Stomach smooth muscle (tissue), 2 donors: Measurements from ENCODE around the gene STK25.
A peak's percentile ranks its signal among the peaks of the same experiment; 100 is the strongest.

Experiments
- H3K27ac ChIP-seq: one replicate; pipeline ENCODE4 v1.7.0; 2013; ENCODE audit warnings: mild to moderate bottlenecking, low read length, inconsistent platforms
- H3K27me3 ChIP-seq, 2 donors: one replicate each; pipeline ENCODE4 v1.7.0; 2013; ENCODE audit warnings: low read length in 2 of 2; ENCODE audit not compliant: insufficient read depth in 2 of 2, control insufficient read depth in 1 of 2
- H3K36me3 ChIP-seq, 2 donors: one replicate each; pipeline ENCODE4 v1.7.0; 2013; ENCODE audit warnings: low read length in 2 of 2; ENCODE audit not compliant: control insufficient read depth in 2 of 2, insufficient read depth in 2 of 2
- H3K4me1 ChIP-seq: one replicate; pipeline ENCODE4 v1.7.0; 2013; ENCODE audit warnings: low read length; ENCODE audit not compliant: control insufficient read depth, insufficient read depth
- H3K4me3 ChIP-seq, 2 donors: one replicate each; pipeline ENCODE4 v1.7.0; 2013; ENCODE audit warnings: low read length in 2 of 2
- H3K9ac ChIP-seq, 2 donors: one replicate each; pipeline ENCODE4 v1.7.0; 2013; ENCODE audit warnings: low read length in 2 of 2, mild to moderate bottlenecking in 1 of 2
- H3K9me3 ChIP-seq, 2 donors: one replicate each; pipeline ENCODE4 v1.7.0; 2013; ENCODE audit warnings: low read length in 2 of 2; ENCODE audit not compliant: control insufficient read depth in 2 of 2
- donor health status: healthy.
- donor health status: Pancreatic carcinoma.

Gene STK25

GRCh38 chr2:241508240-241509154, at the start of gene STK25:
Gene STK25 (minus strand): TSS chr2:241508584. CDS start chr2:241508035, 549 bp downstream.
- peak within 1 kb of the TSS; percentile 77 to 92 for H3K9ac ChIP-seq
- no peaks in the 10 kb centered on the region for H3K27me3 ChIP-seq
- peaks cover 0 to 10% of the 10 kb centered on the region in 2 donors for H3K36me3 ChIP-seq
- peak within 1 kb of the TSS; percentile 81 to 86 for H3K4me3 ChIP-seq
- H3K4me1 ChIP-seq = peaks cover 34% of the 10 kb centered on the region
- peak within 1 kb of the TSS; percentile 74 for H3K27ac ChIP-seq
- H3K9me3 ChIP-seq = no peaks in the 10 kb centered on the region

- Histone ChIP-seq H3K27me3 (no peaks in the 10 kb centered on the region), H3K27ac (no peak overlapping the region), H3K9ac (no peak overlapping the region), H3K9me3 (peaks cover 0 to 3% of the 10 kb centered on the region in 2 donors), H3K4me3 (no peak overlapping the region), H3K4me1 (peaks cover 23% of the 10 kb centered on the region), H3K36me3 (no peaks in the 10 kb centered on the region)
These were observed 48.4 kb upstream of the STK25 start for GRCh38 chr2:241556746-241557145.

- Histone ChIP-seq H3K4me3 (no peak overlapping the region), H3K9me3 (peaks cover 0 to 3% of the 10 kb centered on the region in 2 donors), H3K4me1 (peaks cover 24% of the 10 kb centered on the region), H3K36me3 (no peaks in the 10 kb centered on the region), H3K27me3 (no peaks in the 10 kb centered on the region), H3K9ac (no peak overlapping the region), H3K27ac (no peak overlapping the region)
These were observed 47.3 kb upstream of the STK25 start for GRCh38 chr2:241555711-241556110.

- Histone ChIP-seq H3K9me3 (peaks cover 0 to 3% of the 10 kb centered on the region in 2 donors), H3K27ac (no peak overlapping the region), H3K27me3 (no peaks in the 10 kb centered on the region), H3K4me1 (peaks cover 20% of the 10 kb centered on the region), H3K4me3 (no peak overlapping the region), H3K36me3 (no peaks in the 10 kb centered on the region), H3K9ac (no peak overlapping the region)
These were observed 46.4 kb upstream of the STK25 start for GRCh38 chr2:241554610-241555322.

GRCh38 chr2:241553981-241554380, 45.6 kb upstream of the STK25 start:
- no peak overlapping the region for H3K4me3 ChIP-seq
- H3K4me1 ChIP-seq = peaks cover 17% of the 10 kb centered on the region
- peaks cover 0 to 3% of the 10 kb centered on the region in 2 donors for H3K9me3 ChIP-seq
- no peak overlapping the region for H3K27ac ChIP-seq
- H3K9ac ChIP-seq = no peak overlapping the region
- no peaks in the 10 kb centered on the region for H3K36me3 ChIP-seq
- no peaks in the 10 kb centered on the region for H3K27me3 ChIP-seq

GRCh38 chr2:241553512-241553830, 45.1 kb upstream of the STK25 start:
- H3K4me1 ChIP-seq = peaks cover 17% of the 10 kb centered on the region

GRCh38 chr2:241551998-241552737, 43.8 kb upstream of the STK25 start:
- Histone ChIP-seq H3K4me1 (peaks cover 19% of the 10 kb centered on the region), H3K27me3 (peaks cover 0 to 3% of the 10 kb centered on the region in 2 donors), H3K9me3 (no peaks in the 10 kb centered on the region), H3K27ac (no peak overlapping the region), H3K9ac (no peak overlapping the region), H3K4me3 (no peak overlapping the region), H3K36me3 (no peaks in the 10 kb centered on the region)

More at GRCh38 chr2:241553512-241553830, 45.1 kb upstream of the STK25 start:
- Histone ChIP-seq H3K9me3 (peaks cover 0 to 3% of the 10 kb centered on the region in 2 donors), H3K4me3 (no peak overlapping the region), H3K9ac (no peak overlapping the region), H3K36me3 (no peaks in the 10 kb centered on the region), H3K27ac (no peak overlapping the region), H3K27me3 (no peaks in the 10 kb centered on the region)

DNA sequence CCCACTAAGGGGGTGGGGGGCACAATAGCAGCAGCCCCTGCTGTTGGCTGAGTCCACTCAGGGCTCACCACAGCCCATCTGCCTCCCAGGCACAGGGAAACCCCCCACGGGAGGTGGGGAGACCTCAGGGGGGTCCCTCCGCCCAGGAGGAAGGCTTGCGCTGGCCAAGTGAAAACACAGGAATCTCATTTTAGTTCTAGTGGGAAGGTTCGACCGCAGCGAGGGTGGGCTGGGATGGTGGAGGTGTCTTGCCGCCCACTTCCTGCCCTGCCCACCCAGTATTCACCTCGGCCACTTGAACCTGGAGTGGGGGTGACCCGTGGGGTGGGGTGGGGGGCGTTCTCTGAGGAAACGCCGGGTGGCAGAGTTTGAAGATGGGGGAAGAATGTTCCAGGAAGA, 43.2 kb upstream of the STK25 start:
- Histone ChIP-seq H3K27me3 (peaks cover 0 to 3% of the 10 kb centered on the region in 2 donors), H3K27ac (no peak overlapping the region), H3K9ac (no peak overlapping the region), H3K4me1 (peaks cover 24% of the 10 kb centered on the region), H3K36me3 (no peaks in the 10 kb centered on the region), H3K9me3 (no peaks in the 10 kb centered on the region), H3K4me3 (no peak overlapping the region)

GRCh38 chr2:241550616-241551580, 42.5 kb upstream of the STK25 start:
- Histone ChIP-seq H3K4me1 (peaks cover 29% of the 10 kb centered on the region), H3K9ac (no peak overlapping the region), H3K4me3 (no peak overlapping the region), H3K27me3 (peaks cover 0 to 7% of the 10 kb centered on the region in 2 donors), H3K27ac (peak overlapping the region; percentile 31), H3K36me3 (no peaks in the 10 kb centered on the region), H3K9me3 (no peaks in the 10 kb centered on the region)
